ENCODE results near the gene HEG1. TPM values are rescaled to one million over a fixed set of nuclear protein-coding genes. Genes with fewer than 3 reads are reported as not detected.

Gene HEG1
- total and polyA plus RNA-seq, 2 of the 13 experiments (the other 11 are each of a cell fraction or from before 2014, with no cell fraction given), result 10.7 to 18.2 TPM

GRCh38 chr3:125028657-125029056 lies 27.1 kb downstream of the HEG1 start (continued):
- TF ChIP-seq, protein P1, sequence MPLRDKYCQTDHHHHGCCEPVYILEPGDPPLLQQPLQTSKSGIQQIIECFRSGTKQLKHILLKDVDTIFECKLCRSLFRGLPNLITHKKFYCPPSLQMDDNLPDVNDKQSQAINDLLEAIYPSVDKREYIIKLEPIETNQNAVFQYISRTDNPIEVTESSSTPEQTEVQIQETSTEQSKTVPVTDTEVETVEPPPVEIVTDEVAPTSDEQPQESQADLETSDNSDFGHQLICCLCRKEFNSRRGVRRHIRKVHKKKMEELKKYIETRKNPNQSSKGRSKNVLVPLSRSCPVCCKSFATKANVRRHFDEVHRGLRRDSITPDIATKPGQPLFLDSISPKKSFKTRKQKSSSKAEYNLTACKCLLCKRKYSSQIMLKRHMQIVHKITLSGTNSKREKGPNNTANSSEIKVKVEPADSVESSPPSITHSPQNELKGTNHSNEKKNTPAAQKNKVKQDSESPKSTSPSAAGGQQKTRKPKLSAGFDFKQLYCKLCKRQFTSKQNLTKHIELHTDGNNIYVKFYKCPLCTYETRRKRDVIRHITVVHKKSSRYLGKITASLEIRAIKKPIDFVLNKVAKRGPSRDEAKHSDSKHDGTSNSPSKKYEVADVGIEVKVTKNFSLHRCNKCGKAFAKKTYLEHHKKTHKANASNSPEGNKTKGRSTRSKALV (CRISPR knock-in tag; IDR thresholded peaks at IDR 0.05), result no peak
- TF ChIP-seq XBP1 (CRISPR knock-in tag; IDR thresholded peaks at IDR 0.05) (no peak), HINFP (CRISPR knock-in tag; IDR thresholded peaks at IDR 0.05; ENCODE audit: low read depth) (no peak), SRY (CRISPR knock-in tag; IDR thresholded peaks at IDR 0.05) (no peak), CC2D1A (CRISPR knock-in tag; IDR thresholded peaks at IDR 0.05) (no peak), SETDB1 (CRISPR knock-in tag; IDR thresholded peaks at IDR 0.05; ENCODE audit: borderline replicate concordance) (no peak)

DNA sequence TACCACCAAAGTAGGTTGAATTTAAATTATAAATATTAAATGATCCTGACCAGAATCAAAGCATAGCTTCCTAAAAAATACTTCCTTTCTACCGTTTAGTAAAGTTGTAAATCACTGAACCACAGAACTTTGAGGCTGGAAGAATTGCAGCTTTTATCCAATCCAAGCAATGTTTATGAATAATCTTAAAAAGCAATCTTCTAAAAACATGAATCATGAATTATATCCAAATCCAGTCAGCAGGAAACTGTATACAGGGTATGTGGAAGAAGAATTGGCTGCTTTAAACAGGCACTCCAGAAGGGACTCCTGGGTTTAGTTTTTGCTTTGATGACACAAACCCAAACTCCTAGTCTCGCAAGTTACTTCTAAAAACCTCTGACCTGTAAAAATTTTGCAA lies 30.2 kb downstream of the HEG1 start:
- Histone ChIP-seq H4K20me1 (ENCODE audit: insufficient read depth, low read length) (no peaks in the 10 kb centered on the region), H3K4me3 (replicated peaks in 1 of 3; ENCODE audit: insufficient read depth in 1 of 3, low read depth in 2 of 3, low read length in 3 of 3) (no peak overlapping the region), H3K79me2 (ENCODE audit: insufficient read depth, low read length) (no peaks in the 10 kb centered on the region), H2AFZ (ENCODE audit: low read length) (no peak overlapping the region), H3K4me1 (ENCODE audit: insufficient read depth, low read length) (no peaks in the 10 kb centered on the region), H3K27me3 (ENCODE audit: control insufficient read depth in 1 of 2, insufficient read depth in 2 of 2, low read length in 2 of 2) (no peaks in the 10 kb centered on the region), H3K36me3 (replicated peaks in 1 of 2; ENCODE audit: control insufficient read depth in 1 of 2, insufficient read depth in 2 of 2, low read length in 2 of 2) (peaks cover 26 to 74% of the 10 kb centered on the region in 2 experiments), H3K9me3 (ENCODE audit: low read length) (no peaks in the 10 kb centered on the region), H3K9ac (ENCODE audit: insufficient read depth, low read depth, low read length) (no peak overlapping the region), H3K4me2 (ENCODE audit: low read depth, low read length) (no peak overlapping the region), H3K27ac (ENCODE audit: extremely low read length, insufficient read depth, low read length) (no peak overlapping the region)
- 92% methylated on average over 2 of the region's 2 CpGs for WGBS (ENCODE audit: low lambda C conversion rate)
- ATAC-seq (no peak), FAIRE-seq (no peak), DNase-seq (ENCODE audit: low spot score) (no peak)
- BruUV-seq (replicated peaks), result no TSS peak
- intact Hi-C loops (cut with micrococcal nuclease; ENCODE audit: unreplicated experiment), result no loop called here
- in situ Hi-C loops (cut with HindIII; ENCODE audit: extremely low pct_ligation_motif_present, low pct_unique_long_range_greater_than_20kb), result no loop called here
- ChIA-PET CTCF (ENCODE audit: low intra/inter-chr PET ratio, low total read pairs) (no interaction called here), POLR2A (no interaction called here)
- no peak for TF ChIP-seq ARID5B (CRISPR knock-in tag; IDR thresholded peaks at IDR 0.05)
- TF ChIP-seq ZNF383 (CRISPR knock-in tag; IDR thresholded peaks at IDR 0.05; ENCODE audit: borderline replicate concordance), result no peak
- no peak for TF ChIP-seq RFX1 (IDR thresholded peaks at IDR 0.05)
- TF ChIP-seq ZNF292 (CRISPR knock-in tag; IDR thresholded peaks at IDR 0.05; ENCODE audit: borderline replicate concordance, low read depth), result no peak
- TF ChIP-seq ISX (CRISPR knock-in tag; conservative IDR thresholded peaks at IDR 0.05), result no peak
- no peak for TF ChIP-seq TSC22D2 (CRISPR knock-in tag; IDR thresholded peaks at IDR 0.05; ENCODE audit: borderline replicate concordance)
- TF ChIP-seq ETV5 (CRISPR knock-in tag; IDR thresholded peaks at IDR 0.05; ENCODE audit: borderline replicate concordance), result no peak
- no peak for TF ChIP-seq BRCA1 (CRISPR knock-in tag; IDR thresholded peaks at IDR 0.05)
- TF ChIP-seq SOX13 (IDR thresholded peaks at IDR 0.05), result no peak
- no peak for TF ChIP-seq SOX13 (CRISPR knock-in tag; conservative IDR thresholded peaks at IDR 0.05 in 1 of 2, IDR thresholded peaks at IDR 0.05 in 1 of 2)
- no peak for TF ChIP-seq HNRNPL (IDR thresholded peaks at IDR 0.05; ENCODE audit: low read depth, low read length)
- no peak for TF ChIP-seq ZNF138 (CRISPR knock-in tag; IDR thresholded peaks at IDR 0.05; ENCODE audit: low read depth)

Measured in HepG2 (cell line).